Testis (tissue), 3 donors: Measurements from ENCODE around the gene UBXN4. TPM values are rescaled to one million over a fixed set of nuclear protein-coding genes. Genes with fewer than 3 reads are reported as not detected.

Experiments
- DNase-seq: peaks from one replicate; pipeline ENCODE4 v3.0.0-alpha.2; 2019
- H3K27ac ChIP-seq, 2 donors: fragments of 200-600 bp; sonication (generic); one replicate each; pipeline ENCODE4 v1.5.1; 2019
- H3K27me3 ChIP-seq: fragments of 200-600 bp; sonication (generic); one replicate; pipeline ENCODE4 v1.5.1; 2019
- H3K36me3 ChIP-seq: fragments of 200-600 bp; sonication (generic); one replicate; pipeline ENCODE4 v1.5.1; 2017; ENCODE audit warnings: low read depth; ENCODE audit errors: missing control alignments
- H3K4me1 ChIP-seq: fragments of 200-600 bp; sonication (generic); one replicate; pipeline ENCODE4 v1.5.1; 2019
- H3K4me3 ChIP-seq, 2 donors: fragments of 200-600 bp; sonication (generic); one replicate each; pipeline ENCODE4 v1.5.1; 2017 to 2019
- H3K9me3 ChIP-seq: fragments of 200-600 bp; sonication (generic); one replicate; pipeline ENCODE4 v1.5.1; 2017
- POLR2A ChIP-seq: fragments of 450-650 bp; IDR thresholded peaks from one replicate; pipeline ENCODE4 v1.6.1; 2017; ENCODE audit warnings: antibody characterized with exemption, mild to moderate bottlenecking, moderate library complexity
- WGBS, 2 donors: methylation state at CpG; one replicate each; pipeline ENCODE4 v1.1.5; 2018; 5-methylcytosine and 5-hydroxymethylcytosine counted together
- intact Hi-C: fragments of 100-400 bp; cut with DNase I; formaldehyde crosslinking; loops from one replicate; pipeline ENCODE4 v1.15.1; 2023; ENCODE audit warnings: low total_unique reads
- polyA plus RNA-seq: library from polyadenylated mRNA; stranded (reverse); fragments of 350-450 nt; fragmentation: Illumina TruSeq; extraction: RNeasy Lipid Tissue Mini Kit (QIAGEN cat#74804); gene quantifications from one replicate; pipeline ENCODE4 v1.2.3, GENCODE V29; 2014; ENCODE audit warnings: low read depth, low replicate concordance; ENCODE audit not compliant: insufficient read depth
- total RNA-seq, 2 donors: library from RNA; depleted of rRNA; stranded (reverse); fragments of >200 nt; gene quantifications; one replicate each; pipeline ENCODE4 v1.2.3, GENCODE V29; 2016
- TF ChIP-seq, protein P1 (sequence below), 3 experiments: fragments of 450-650 bp in 2 of 3; fragments of 200-600 bp in 1 of 3; sonication (generic) in 1 of 3; IDR thresholded peaks; one replicate each; pipeline ENCODE4 v1.5.1; 2016 to 2019; ENCODE audit warnings: antibody characterized with exemption in 3 of 3, mild to moderate bottlenecking in 2 of 3, moderate library complexity in 1 of 3

Gene UBXN4
- total and polyA plus RNA-seq, 3 donors from 2014 or later, result 60.9 to 94.0 (median 87.7) TPM

DNA sequence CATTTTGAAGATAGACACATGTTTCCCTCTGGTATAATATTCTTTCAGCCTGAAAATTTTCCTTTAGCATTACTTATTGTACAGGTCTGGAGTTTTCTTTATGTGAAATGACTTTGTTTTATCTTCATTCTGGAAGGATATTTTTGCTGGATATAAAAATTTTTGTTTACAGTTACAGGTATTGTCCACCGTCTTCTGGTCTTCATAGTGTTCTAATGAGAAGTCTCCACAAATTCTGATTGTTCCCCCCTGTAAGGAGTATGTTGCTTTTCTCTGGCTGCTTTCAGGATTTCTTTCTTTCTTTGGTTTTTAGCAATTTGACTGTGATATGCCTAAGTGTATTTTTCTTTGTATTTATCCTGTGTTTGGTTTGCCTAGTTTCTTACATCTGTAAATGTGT lies 15.0 kb downstream of the UBXN4 start:
- Histone ChIP-seq H3K27me3 (no peaks in the 10 kb centered on the region), H3K4me3 (no peak overlapping the region), H3K27ac (no peak overlapping the region), H3K4me1 (no peaks in the 10 kb centered on the region), H3K36me3 (no peaks in the 10 kb centered on the region), H3K9me3 (no peaks in the 10 kb centered on the region)
- no peak for DNase-seq
- TF ChIP-seq POLR2A, result no peak
- TF ChIP-seq, protein P1, sequence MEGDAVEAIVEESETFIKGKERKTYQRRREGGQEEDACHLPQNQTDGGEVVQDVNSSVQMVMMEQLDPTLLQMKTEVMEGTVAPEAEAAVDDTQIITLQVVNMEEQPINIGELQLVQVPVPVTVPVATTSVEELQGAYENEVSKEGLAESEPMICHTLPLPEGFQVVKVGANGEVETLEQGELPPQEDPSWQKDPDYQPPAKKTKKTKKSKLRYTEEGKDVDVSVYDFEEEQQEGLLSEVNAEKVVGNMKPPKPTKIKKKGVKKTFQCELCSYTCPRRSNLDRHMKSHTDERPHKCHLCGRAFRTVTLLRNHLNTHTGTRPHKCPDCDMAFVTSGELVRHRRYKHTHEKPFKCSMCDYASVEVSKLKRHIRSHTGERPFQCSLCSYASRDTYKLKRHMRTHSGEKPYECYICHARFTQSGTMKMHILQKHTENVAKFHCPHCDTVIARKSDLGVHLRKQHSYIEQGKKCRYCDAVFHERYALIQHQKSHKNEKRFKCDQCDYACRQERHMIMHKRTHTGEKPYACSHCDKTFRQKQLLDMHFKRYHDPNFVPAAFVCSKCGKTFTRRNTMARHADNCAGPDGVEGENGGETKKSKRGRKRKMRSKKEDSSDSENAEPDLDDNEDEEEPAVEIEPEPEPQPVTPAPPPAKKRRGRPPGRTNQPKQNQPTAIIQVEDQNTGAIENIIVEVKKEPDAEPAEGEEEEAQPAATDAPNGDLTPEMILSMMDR (IDR thresholded peaks at IDR 0.05), result no peak
- intact Hi-C loops, result no loop called here
- 95 to 100% methylated on average over 1 of the region's 1 CpG for WGBS, 2 donors

- no peak for DNase-seq
- TF ChIP-seq POLR2A, result no peak
- TF ChIP-seq, protein P1 (IDR thresholded peaks at IDR 0.05), result no peak
- no peaks in the 10 kb centered on the region for H3K4me1 ChIP-seq
- H3K9me3 ChIP-seq, result no peaks in the 10 kb centered on the region
- H3K27me3 ChIP-seq, result no peaks in the 10 kb centered on the region
- H3K4me3 ChIP-seq, result no peak overlapping the region
- H3K36me3 ChIP-seq, result no peaks in the 10 kb centered on the region
- H3K27ac ChIP-seq, result no peak overlapping the region
- intact Hi-C loops, result no loop called here
Measured at GRCh38 chr2:135762022-135762421, 20.4 kb downstream of the UBXN4 start.

DNA sequence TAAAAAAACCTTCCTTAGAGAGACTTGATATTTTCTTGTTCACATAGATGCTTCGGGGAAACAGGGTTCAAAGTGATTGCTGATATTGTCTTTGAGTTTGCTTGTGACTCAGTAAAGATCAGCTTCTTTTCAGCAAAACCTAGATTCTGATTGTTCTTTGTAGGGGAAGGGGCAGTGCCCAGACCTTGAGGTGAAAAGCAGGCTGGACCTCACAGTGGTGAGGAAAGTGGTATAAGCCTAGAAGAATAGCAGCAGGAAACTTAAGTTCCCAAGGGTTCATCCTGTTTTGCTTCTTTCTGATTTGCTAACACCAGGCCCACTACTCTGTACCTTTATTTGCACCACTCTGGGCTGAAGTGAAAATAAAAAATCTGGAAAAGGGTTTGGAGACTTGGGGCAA lies 20.9 kb downstream of the UBXN4 start:
- H3K36me3 ChIP-seq, result no peaks in the 10 kb centered on the region
- H3K4me1 ChIP-seq, result no peaks in the 10 kb centered on the region
- DNase-seq, result no peak
- intact Hi-C loops, result no loop called here
- no peaks in the 10 kb centered on the region for H3K9me3 ChIP-seq
- 88 to 94% methylated on average over 1 of the region's 1 CpG for WGBS, 2 donors
- no peak overlapping the region for H3K4me3 ChIP-seq
- TF ChIP-seq POLR2A, result no peak
- TF ChIP-seq, protein P1 (IDR thresholded peaks at IDR 0.05), result no peak
- no peaks in the 10 kb centered on the region for H3K27me3 ChIP-seq
- H3K27ac ChIP-seq, result no peak overlapping the region

GRCh38 chr2:135768863-135769262 lies 27.2 kb downstream of the UBXN4 start:
- Histone ChIP-seq H3K27ac (no peak overlapping the region), H3K4me1 (no peaks in the 10 kb centered on the region), H3K9me3 (no peaks in the 10 kb centered on the region), H3K27me3 (no peaks in the 10 kb centered on the region), H3K36me3 (peaks cover 3% of the 10 kb centered on the region), H3K4me3 (no peak overlapping the region)
- 92 to 94% methylated on average over 8 of the region's 8 CpGs for WGBS, 2 donors
- DNase-seq, result no peak
- intact Hi-C loops, result no loop called here
- TF ChIP-seq, protein P1 (IDR thresholded peaks at IDR 0.05), result no peak
- no peak for TF ChIP-seq POLR2A

- TF ChIP-seq, protein P1 (IDR thresholded peaks at IDR 0.05), result no peak
- no peak for TF ChIP-seq POLR2A
- Histone ChIP-seq H3K4me3 (no peak overlapping the region), H3K36me3 (peaks cover 8% of the 10 kb centered on the region), H3K9me3 (no peaks in the 10 kb centered on the region), H3K27ac (no peak overlapping the region), H3K27me3 (no peaks in the 10 kb centered on the region), H3K4me1 (no peaks in the 10 kb centered on the region)
- DNase-seq, result no peak
- intact Hi-C loops, result no loop called here
- 82 to 88% methylated on average over 2 of the region's 2 CpGs for WGBS, 2 donors
Measured at GRCh38 chr2:135773319-135773718, 31.7 kb downstream of the UBXN4 start.
